ENCODE data around the gene CXorf65.

DNA sequence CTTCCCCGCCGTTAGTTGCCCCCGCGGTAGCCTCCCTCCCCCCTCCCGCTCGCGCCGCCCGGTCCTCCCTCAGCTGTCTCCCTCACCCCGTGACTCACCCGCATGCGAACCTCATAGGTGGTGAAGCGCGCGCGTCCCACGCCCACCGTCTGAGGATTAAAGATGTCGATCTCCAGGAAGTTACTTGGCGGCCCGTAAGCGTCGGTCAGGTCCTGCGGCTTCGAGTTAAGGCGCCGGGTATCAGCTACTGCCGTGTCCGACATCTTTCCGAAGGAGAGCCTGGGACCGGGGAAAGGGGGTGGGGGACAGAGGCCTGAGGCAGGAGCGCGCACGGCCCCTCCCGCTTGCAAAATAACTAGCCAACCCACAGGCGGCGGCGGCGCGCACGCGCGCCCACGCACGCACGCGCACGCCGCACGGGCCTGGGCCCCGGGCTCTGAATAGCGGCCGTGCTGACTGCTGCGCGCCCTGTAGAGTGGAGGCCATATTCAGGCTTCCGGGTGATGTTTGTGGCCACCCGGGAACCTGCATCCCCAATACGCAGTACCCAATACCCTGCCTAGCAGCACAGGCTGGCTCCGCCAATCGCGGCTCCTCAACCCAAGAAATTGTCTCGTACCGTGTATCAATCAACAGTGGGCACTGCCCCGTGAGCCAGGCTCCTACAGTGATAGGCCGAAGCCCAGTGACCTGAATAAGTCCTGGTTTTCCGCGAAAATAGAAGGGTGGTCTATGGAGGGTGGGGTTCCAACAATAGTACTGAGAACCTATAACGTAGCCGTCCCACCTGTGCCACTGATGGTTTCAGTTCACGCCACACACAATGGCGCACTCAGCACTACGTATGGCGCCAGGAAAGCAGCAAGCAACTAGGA is 38.3 kb downstream of the CXorf65 start, which contains the start of gene SNX12:
- TF ChIP-seq, protein P1, sequence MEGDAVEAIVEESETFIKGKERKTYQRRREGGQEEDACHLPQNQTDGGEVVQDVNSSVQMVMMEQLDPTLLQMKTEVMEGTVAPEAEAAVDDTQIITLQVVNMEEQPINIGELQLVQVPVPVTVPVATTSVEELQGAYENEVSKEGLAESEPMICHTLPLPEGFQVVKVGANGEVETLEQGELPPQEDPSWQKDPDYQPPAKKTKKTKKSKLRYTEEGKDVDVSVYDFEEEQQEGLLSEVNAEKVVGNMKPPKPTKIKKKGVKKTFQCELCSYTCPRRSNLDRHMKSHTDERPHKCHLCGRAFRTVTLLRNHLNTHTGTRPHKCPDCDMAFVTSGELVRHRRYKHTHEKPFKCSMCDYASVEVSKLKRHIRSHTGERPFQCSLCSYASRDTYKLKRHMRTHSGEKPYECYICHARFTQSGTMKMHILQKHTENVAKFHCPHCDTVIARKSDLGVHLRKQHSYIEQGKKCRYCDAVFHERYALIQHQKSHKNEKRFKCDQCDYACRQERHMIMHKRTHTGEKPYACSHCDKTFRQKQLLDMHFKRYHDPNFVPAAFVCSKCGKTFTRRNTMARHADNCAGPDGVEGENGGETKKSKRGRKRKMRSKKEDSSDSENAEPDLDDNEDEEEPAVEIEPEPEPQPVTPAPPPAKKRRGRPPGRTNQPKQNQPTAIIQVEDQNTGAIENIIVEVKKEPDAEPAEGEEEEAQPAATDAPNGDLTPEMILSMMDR (IDR thresholded peaks at IDR 0.05), result peak in 2 of 3 donors; percentile 39 to 88
- TF ChIP-seq POLR2A (IDR thresholded peaks at IDR 0.05), result peak; percentile 54
